Dermis microvascular lymphatic vessel endothelial cell (primary cell): ENCODE data around the gene RPS6KL1. TPM values are rescaled to one million over a fixed set of nuclear protein-coding genes. Genes with fewer than 3 reads are reported as not detected.
A peak's percentile ranks its signal among the peaks of the same experiment; 100 is the strongest.

Experiments
- DNase-seq, 2 donors: peaks; one replicate each; pipeline versions ENCODE4 v3.0.0 to v3.0.0-alpha.2; 2010; ENCODE audit warnings: low read depth in 2 of 2
- total RNA-seq: library from RNA; depleted of rRNA; stranded (reverse); fragments of >200 nt; gene quantifications from 2 replicates; pipeline ENCODE4 v1.2.1, GENCODE V29; 2014

Gene RPS6KL1
- total RNA-seq, 1 donor from 2014 or later: 5.6 TPM

DNA sequence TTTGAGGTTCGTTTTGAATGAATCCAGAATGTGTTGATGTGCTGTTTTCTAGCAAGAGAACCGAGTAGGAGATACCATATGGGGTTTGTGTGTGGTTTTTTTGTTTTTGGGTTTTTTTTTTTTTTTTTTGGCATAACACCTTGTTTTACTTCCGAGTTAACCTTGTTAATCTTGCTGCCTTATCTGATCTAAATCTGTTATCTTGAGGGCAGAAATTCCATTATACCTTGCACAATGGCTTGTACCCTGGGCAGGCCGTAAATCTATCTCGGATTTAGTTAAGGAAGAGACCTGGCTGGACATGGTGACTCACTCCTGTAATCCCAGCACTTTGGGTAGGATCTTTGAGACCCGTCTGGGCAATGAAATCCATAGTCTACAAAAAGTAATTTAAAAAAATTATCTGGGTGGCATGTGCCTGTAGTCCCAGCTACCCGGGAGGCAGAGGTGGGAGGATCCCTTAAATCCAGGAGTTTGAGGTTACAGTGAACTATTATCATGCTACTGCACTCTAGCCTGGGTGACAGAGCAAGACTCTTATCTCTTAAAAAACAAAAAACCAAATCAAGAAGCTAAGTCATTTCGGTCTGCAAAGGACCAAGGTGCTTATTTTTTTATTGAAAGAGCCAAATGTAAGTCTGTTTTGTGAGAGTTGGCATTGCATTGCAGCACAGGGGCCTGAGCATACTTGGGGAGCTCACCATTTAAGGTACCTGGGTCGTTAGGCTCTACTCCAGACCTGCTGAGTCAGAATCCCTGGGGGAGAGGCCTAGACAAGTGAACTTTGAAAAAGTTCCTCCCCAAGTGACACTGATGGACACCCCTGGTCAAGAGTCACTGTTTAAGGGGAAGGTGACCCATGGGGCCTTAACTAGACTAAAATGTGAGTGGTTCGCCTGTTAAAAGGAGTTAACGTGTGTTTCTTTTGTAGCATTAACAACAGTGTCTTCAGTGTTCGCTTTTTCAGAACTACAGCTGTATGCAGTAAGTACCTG lies 34.6 kb downstream of the RPS6KL1 start:
- DNase-seq: no peak

DNA sequence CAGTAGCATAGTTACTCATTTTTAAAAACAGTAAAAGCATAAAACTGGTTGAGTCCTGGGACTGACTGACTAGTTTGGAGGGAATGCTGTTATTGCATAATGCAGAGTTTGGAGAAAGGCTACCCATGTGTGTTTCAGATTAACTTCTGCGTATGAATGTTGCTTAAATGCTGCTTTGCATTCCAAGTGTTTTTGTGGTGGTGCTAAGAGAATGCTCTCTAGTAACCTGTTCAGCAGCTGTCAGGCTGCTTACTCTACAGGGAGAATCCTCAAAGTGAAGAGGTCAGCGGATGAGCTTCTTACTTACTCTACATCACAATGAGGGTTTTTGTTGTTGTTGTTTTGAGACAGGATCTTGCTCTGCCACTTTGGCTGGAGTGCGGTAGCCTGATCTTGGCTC lies 37.1 kb downstream of the RPS6KL1 start:
- DNase-seq: no peak

DNA sequence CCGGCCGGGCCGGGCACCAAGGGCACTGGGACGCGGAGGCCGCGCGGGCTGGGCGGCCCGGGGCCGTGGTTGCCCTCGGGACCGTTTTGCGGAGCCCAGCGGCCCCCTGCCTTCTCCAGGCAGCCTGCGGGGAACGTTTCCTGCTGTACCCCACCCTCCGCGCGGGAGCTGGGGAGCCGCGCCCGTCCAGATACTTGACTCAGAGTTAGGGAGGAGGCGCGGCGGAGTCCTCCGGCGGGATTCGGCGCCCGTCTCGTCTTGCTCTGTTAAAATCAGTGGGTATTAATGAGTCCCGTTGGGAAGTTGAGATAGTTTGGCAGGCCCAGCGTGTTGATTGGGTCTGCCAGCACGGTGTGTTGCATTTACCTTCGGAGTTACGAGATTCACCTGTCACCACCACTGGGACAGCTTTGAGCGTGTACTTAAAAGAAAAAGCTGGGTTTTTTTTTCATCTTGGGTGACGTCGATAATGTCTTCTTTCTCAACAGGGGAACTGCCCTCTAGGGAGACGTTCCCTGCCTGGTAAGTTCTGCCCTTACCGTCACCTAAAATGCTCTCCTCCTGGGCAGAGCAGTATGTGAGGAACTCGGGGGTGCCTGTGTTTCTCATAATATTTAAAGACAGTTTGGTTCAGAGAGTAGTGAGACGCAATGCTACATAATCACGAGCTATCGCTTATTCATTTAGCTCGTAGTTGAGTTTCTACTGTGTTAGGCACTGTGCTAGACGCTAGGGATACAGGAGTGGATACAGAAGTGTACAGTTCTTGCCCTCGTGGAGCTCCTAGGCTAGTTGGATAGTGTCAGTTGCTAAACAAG lies 40.7 kb downstream of the RPS6KL1 start:
- DNase-seq: peak in 1 of 2 donors; percentile 53

DNA sequence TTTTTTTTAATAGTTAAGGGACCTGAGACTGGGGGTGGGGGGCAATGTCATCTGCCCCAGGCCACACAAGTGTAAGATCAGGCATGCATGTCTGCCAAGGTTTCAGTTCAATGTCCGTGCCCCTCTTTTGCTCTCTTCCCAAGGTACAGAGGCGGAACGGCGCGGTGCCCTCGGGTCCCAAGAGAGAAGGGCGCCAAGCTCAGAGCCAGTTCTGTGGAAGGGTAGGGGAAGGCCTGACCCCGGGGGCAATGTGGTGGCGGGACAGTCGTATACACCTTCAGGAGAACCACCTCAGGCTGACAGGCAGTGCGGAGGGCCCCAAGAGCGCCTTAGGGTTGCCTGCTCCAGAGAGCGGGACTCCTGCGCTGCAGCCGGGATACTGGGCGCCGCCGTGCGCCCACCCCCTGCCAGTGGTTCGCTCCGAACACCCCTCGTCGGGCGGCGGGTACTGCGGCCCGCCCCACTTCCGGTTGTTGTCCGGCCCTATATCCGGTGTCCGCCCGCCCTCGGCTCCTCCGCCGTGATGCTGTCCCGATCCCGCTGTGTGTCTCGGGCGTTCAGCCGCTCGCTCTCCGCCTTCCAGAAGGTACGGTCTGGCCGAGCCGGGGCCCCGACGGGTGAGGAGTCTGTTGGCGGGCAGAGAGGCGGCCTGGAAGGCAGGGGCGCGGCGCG lies 41.5 kb downstream of the RPS6KL1 start, which contains the start of gene DLST:
TSS of gene DLST (plus strand) at position 486 of the 672 bp plus-strand sequence. CDS start at position 524, 38 bp downstream.
- DNase-seq: peak; percentile 63 to 90

DNA sequence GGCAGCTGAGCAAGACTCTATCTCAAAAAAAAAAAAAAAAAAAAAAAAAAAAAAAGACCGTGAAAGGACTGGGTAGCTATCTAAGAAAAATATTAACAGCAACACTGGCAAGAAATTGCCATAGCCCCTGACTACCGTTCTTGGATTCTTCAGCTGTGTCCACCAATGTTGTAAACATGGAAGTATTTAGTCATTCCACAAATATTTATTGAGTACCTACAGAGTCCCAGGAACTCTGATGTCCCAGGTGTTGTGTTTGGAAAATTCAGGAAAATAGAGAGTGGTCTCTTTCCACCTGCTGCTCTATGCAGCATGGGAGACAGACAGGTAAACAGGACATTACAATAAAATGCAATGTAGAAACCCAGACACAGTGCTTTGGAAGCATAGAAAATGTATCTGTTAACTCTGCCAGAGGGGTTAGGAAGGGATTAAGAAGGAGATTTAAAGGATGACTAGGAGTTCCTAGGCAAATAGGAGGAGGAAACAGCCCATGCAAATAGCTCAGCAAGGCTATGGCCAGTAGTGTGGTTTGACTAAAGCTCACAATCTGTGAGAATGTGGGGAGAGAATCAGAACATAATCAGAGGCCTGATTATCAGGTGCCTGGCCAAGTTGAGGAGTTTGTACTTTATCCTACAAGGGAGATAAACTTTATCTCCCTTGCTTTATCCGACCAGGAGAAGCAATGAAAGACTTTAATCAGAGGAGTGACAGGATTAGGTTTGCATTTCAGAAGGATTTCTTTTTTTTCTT lies 43.5 kb downstream of the RPS6KL1 start:
- no peak for DNase-seq

DNA sequence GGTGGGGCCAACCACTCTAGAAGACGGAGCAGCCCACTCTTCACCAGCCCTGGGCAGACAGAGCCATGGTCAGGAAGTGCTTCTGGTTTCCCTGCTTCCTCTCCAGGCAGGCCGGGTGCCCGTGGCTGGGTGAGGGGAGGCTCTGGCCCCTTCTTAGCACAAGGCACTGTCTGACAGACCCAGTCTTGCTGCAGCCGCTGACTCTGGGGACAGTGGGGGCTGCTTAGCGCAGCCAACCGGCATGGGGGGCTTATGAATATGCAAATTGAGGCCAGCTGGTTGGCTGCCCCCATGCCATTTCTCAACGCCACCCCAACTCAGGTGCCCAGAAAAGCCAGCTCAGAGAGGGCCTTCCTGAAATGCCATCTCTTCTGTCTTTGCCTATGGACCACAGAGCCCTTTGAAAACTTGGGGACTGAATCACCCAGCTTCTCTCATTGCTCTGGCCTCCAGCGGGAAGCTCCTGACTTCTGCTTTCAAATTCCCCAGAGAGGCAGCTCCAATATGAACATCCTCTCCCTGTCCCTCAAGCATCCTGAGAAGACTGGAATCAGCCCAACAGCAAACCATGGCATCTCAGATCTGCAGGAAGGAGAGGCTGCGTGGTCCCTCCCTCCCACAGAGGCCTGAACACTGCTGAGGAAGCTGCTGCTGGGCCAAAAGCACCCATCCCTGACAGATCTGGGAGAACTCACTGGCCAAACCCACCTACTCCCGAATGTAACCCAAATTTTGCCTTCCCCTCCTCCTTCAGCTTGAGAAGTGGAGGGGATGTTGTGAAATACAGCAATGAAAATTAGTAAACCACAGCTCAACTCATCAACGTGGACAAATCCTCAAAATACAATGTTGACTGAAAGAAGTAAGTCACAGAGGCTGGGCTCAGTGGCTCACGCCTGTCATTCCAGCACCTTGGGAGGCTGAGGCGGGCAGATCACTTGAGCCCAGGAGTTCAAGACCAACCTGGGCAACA lies 46.8 kb downstream of the RPS6KL1 start, which contains the start of gene PROX2:
TSS of gene PROX2 (minus strand) at position 205 of the 973 bp plus-strand sequence. CDS start 12,311 bp downstream, outside the sequence.
- peak in 1 of 2 donors; percentile 23 for DNase-seq

DNA sequence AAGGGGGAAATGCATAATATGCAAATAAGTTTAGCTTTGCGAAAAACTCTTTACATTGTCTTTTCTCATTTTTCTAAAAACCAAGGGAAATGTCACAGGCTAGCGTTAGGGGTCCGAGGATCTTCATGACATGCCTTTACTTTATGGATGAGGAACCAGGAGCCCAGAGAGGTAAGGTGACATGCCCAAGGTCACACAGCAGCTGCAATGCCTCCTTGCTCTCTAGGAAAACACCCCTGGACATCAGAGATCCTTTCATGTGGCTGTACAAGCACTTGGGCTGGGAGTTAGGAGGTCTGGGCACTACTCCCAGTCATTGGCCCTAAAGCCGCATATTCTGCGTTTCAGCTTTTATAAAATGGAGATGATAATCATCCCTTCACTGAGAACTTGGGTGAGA lies 47.9 kb downstream of the RPS6KL1 start:
- no peak for DNase-seq

DNA sequence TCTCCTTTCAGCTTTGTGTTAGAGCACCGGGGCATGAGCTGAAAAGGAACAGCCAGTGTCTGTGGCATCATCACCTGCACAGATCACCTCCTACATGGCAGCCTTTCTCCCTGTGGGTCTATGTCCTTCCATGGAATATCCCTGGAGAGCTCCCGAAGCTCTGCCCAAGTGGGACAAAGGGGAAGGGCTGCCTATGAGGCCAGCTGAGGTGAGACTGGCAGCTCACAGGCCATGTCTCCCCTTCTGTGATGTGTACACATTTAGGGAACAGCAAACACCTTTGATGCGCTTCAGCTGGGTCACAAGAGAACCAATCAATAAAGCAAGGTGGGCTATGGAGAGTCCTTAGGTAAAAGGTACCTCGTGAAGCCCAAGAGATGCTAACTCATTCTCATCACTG lies 51.2 kb downstream of the RPS6KL1 start:
- no peak for DNase-seq

DNA sequence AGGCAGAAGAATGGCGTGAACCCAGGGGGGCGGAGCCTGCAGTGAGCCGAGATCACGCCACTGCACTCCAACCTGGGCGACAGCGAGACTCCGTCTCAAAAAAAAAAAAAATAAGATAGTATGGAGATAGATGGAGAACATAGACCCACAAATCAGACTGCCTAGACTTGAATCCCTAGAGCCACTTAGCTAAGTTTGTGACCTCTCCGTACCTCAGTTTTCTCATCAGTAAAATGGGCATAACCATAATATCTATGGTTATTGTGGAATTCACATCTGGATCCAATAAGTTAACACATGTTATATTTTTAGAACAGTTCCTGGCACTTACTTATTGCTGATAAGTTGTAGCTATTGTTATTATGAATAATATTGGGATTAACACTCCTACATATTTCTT lies 54.3 kb downstream of the RPS6KL1 start:
- no peak for DNase-seq

DNA sequence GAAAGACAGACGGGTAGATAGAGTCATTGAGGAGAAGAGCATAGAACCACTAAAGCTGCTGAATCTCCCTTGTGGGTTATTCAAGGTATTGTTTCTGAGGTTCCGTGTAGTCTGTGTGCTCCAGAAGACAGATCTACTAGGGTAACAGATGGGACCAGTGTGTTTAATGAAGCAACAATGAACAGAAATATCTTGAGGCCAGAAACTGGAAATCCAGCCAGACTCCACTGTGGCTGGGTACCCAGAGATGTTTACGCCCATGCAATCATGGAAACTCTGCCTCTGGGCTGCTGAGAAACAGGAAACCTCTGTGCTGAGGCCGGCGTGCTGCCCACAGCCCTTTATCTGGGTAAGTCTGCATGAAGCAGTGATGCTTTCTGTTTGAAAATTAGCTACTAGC lies 55.4 kb downstream of the RPS6KL1 start:
- DNase-seq: peak; percentile 55 to 72

DNA sequence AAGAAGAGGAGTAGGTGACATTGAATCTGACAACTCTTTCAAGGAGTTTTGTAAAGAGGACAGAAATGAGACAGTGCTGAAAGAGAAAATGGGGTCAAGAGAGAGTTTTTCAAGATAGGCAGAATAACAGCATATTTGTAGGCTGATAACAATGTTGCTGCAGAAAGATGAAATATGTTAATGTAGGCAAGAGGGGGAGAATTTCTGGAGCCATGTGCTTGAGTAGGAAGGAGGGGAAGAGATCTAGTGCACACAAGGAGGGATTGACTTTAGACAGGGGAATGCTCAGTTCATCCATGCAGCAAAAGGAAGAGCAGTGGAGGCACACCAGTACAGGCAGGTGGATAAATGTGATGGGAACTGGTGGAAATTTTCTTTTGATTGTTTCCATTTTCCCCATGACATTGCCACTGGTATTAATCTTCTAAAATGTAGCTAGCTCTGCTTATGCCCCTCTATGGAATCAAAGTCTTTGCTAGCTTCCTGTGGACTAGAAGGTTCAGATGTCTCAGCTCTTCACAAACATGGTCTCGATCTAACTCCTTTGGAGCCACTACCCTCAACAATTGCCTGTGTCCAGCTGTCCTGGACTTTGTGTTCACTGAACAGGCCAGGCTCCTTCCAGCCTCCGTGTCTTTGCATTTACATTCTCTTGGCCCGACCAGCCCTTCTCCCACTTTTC lies 56.2 kb downstream of the RPS6KL1 start:
- no peak for DNase-seq

DNA sequence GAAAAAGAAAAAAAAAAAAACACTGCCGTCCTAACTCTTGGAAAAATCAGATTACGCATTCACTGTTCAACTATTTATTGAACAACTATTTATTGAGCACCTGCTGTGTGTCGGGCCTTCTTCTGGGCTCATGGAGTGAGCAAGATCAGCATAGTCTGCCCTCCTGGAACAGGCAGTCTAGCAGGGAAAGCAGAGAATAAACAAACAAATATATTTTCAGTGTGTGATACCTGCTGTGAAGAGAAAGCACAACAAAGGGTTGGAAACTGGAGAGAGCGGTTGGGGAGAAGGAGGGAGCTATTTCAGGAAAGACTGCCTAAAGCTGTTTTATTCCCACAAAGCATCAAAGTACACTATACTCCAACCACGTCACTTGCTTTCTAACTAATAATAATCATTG lies 57.9 kb downstream of the RPS6KL1 start:
- no peak for DNase-seq

DNA sequence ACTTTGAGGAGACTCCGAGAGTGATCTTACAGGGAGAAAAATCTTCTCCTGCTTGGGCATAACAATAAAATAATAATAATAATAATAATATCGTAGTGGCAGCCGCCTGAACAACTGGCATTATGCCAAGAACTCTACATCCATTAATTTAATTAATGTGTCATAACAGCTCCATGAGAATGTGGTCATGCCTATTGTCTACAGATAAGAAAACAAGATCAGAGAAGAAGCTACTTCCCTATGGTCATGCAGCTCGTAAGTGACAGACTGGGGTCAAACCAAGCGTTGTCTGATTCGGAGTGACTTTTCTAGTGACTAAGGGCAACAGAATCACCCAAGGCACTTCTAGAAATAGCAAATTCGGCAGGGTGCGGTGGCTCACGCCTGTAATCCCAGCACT lies 58.9 kb downstream of the RPS6KL1 start:
- DNase-seq: no peak

DNA sequence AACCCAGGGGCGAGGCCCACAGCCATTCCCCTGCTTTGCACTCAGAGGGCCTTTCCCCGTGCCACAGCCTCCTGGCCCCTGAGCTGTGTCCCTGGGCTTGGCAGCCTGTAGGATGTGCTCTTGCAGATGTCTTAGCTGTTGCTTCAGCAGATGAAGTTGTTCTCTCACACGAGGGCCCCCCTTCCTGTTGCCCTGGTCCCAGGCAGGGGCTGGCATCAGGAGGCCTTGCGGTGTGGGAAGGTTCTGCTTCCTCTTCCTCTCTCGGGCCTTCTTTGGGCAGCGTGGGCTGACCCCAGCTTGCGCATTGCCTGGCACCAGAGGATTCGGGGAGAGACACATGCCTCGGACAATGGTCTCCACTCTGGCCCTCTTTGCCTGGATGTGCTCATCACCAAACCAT lies 59.8 kb downstream of the RPS6KL1 start:
- DNase-seq: no peak

DNA sequence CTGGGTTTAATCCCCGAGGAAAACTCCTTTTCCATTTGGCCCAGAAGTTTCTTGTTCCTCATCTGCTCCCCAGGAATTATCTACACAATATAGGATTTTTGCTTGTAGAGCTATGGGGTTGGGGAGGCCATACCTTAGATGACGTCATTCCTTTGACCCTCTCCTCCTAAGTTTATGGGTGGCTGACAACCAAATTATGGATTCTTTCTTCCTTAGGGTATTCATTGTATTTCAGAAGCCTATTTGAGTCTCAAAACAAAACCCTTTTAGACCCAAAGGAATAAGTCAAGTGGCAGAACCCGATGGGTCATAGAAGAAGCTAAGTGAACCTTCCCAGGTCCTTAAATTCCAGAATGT lies 61.3 kb downstream of the RPS6KL1 start:
- no peak for DNase-seq

DNA sequence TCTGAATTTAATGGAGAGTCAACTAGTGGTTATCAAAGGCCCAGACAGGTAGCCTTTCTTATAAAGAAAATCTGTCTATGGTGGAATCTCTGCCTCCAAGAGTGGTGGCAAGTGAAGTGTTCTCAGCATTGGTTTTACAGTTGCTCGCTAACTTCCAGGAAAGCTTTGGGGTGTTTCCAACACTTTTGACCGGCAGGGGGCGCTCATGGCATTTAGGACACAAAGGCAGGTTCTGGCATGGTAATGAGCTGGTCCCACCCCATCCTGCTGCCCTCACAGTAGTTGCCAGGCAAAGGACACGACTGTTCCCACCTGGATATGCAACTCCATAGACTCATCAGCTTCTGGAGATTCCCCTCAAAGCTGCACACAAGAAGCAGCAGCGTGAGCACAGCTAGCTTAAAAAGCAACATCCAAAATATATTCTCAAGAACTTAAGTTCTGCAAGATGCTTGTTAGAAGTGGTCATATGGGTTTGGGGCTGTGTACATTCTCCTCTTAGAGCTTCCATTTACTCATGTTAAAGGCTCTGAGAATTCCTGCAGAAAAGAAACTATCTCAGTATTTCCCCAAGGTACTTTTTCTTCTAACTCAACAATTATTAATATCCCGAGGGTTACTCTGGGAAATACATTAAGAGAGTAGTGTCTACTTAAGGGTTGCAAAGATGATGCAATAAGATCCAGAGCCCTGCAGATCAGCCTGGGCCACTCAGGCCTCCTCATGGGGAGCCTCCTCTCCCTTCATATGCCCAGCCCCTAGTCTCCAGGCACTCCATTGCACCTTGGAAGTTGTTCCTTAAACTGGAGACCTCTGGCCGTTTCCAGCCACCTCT lies 61.9 kb downstream of the RPS6KL1 start:
- peak; percentile 76 to 86 for DNase-seq

DNA sequence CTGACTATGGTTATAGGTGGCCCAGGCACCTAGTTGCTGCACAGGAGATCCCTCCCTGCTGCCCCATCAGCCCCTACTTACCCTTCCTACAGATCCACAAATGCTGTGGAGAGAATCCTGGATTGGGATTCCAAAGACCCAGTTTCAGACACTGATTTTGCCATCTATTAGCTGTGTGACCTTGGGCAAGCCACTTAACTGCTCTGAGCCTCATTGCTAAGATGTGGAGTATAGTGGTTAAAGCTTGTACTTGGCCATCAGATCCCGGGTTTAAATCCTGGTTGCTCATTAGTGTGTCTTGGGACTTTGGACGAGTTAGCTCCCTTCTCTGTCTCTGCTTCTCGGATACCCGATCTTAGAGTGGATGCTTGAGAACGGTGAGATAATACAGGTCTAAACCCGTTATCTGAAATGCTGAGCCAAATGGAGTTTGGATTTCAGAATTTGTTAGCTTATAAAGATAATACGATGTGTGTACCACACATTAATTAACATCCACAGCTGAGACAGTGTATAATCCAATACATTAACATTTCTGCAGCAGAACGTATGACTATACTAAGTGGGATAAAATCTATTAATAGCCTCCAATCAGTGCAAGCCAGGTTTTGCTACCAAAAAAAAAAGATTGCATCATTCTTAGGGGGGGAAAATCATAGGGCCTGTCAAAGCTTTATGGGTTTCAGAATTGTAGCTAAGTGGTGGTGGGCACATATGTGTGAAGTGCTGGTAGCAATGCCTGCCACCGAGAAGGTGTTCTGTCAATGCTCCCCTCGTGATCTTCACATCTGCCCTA lies 63.1 kb downstream of the RPS6KL1 start:
- DNase-seq: no peak
